Heart left ventricle (tissue), 13 donors: ENCODE data around the gene CUBN.

Experiments
- CTCF ChIP-seq, 12 donors: fragments of 200-600 bp; sonication (generic) in 4 of 12; IDR thresholded peaks; one replicate each; pipeline versions ENCODE4 v1.5.0 to v1.8.0; 2018 to 2022; ENCODE audit warnings: antibody characterized with exemption in 12 of 12, mild to moderate bottlenecking in 5 of 12
- POLR2A ChIP-seq, 2 donors: fragments of 450-650 bp; IDR thresholded peaks; one replicate each; pipeline ENCODE4 v1.6.1; 2017; ENCODE audit warnings: antibody characterized with exemption in 2 of 2, mild to moderate bottlenecking in 2 of 2, moderate library complexity in 2 of 2
- donor health status: ischemic (EF 13 %, LVEDD 7.1; RV severe dilation, severe dysfunction).
- donor health status: DM: no; HTN: yes; CAD: no.
- donor health status: DM: no; HTN: no; CAD: no.
- donor health status: ischemic (EF 25% LVEDD 6.9; RV normal size, moderate dysfunction).
- donor health status: ischemic (EF 25% LVEDD 5.7; RV mildly dilated, moderate dysfunction).
- donor health status: ischemic (EF 35%, LVEDD 5.7; RV mildly dilated, moderate dysfunction).
- donor health status: nonischemic (EF 11% LVEDD 7.7; RV severe dilation, severe dysfunction).
- donor health status: DM: yes; HTN: yes; CAD: no.
- donor health status: PGD.
- donor health status: ischemic (EF 29% LVEDD 5.4; RV normal size, mild dysfunction).
- donor health status: nonischemic (EF 23%, LVEDD 6.1; RV moderate dilation, normal function).

- no peak for TF ChIP-seq CTCF (IDR thresholded peaks at IDR 0.05)
- TF ChIP-seq POLR2A (IDR thresholded peaks at IDR 0.05) = no peak
These were observed 109.9 kb downstream of the CUBN start for GRCh38 chr10:17019696-17020095.
